Gastrocnemius medialis (tissue), 4 donors: ENCODE results near the gene TNPO3. TPM values are rescaled to one million over a fixed set of nuclear protein-coding genes. Genes with fewer than 3 reads are reported as not detected.
"Not testable (repeated sequence)": the region's sequence is repeated elsewhere in the genome, so short reads cannot be mapped to it uniquely, and the experiment has no call there.

Source experiments
- ATAC-seq, 2 donors: fragments of 150-250 bp; one replicate each; pipeline ENCODE4 v1.9.1; 2016
- DNase-seq, 2 donors: peaks; one replicate each; pipeline ENCODE4 v3.0.0-alpha.2; 2019
- H3K27ac ChIP-seq, 4 donors: fragments of 200-600 bp; sonication (generic); 1 replicate in 1 of 4; 2 replicates in 3 of 4; pipeline ENCODE4 v1.5.1; 2016 to 2018; ENCODE audit warnings: mild to moderate bottlenecking in 2 of 4, moderate library complexity in 1 of 4
- H3K27me3 ChIP-seq, 3 donors: fragments of 200-600 bp; sonication (generic) in 2 of 3; 1 replicate in 1 of 3; 2 replicates in 2 of 3; pipeline versions ENCODE4 v1.5.1 to v1.6.0; 2016 to 2019; ENCODE audit warnings: mild to moderate bottlenecking in 1 of 3, moderate library complexity in 1 of 3
- H3K36me3 ChIP-seq, 2 donors: fragments of 200-600 bp; sonication (generic) in 1 of 2; one replicate each; pipeline ENCODE4 v1.5.1; 2017 to 2018
- H3K4me1 ChIP-seq, 2 donors: fragments of 200-600 bp; sonication (generic) in 1 of 2; one replicate each; pipeline ENCODE4 v1.5.1; 2016 to 2017; ENCODE audit warnings: mild to moderate bottlenecking in 2 of 2
- H3K4me3 ChIP-seq, 4 donors: fragments of 200-600 bp; sonication (generic) in 3 of 4; 1 replicate in 1 of 4; 2 replicates in 3 of 4; pipeline ENCODE4 v1.5.1; 2016 to 2019; ENCODE audit warnings: mild to moderate bottlenecking in 2 of 4
- H3K9me3 ChIP-seq, 3 donors: fragments of 200-600 bp; sonication (generic) in 2 of 3; 1 replicate in 1 of 3; 2 replicates in 2 of 3; pipeline ENCODE4 v1.5.1; 2016 to 2019
- POLR2A ChIP-seq, 2 donors: fragments of 450-650 bp; IDR thresholded peaks; one replicate each; pipeline ENCODE4 v1.6.1; 2017; ENCODE audit warnings: antibody characterized with exemption in 2 of 2, mild to moderate bottlenecking in 2 of 2, moderate library complexity in 2 of 2
- in situ Hi-C, 4 donors: fragments of 200-750 bp; cut with MboI; loops; one replicate each; pipeline versions ENCODE4 v1.15.0 to v1.8.0; 2017; ENCODE audit warnings: low sequenced_read_pairs in 4 of 4
- intact Hi-C: fragments of 100-400 bp; cut with DNase I; formaldehyde crosslinking; loops from one replicate; pipeline ENCODE4 v1.15.1; 2023; ENCODE audit warnings: low total_unique reads
- total RNA-seq, 4 donors: library from RNA; depleted of rRNA; stranded (reverse); fragments of >200 nt; gene quantifications; one replicate each; pipeline versions ENCODE4 v1.1.0 to v1.2.3, GENCODE V29; 2016
- TF ChIP-seq, protein P1 (sequence below), 5 experiments: fragments of 450-650 bp in 3 of 5; fragments of 200-600 bp in 2 of 5; sonication (generic) in 2 of 5; IDR thresholded peaks in 4 of 5; conservative IDR thresholded peaks in 1 of 5; 1 replicate in 4 of 5; 2 replicates in 1 of 5; pipeline ENCODE4 v1.5.1; 2016 to 2019; ENCODE audit warnings: antibody characterized with exemption in 5 of 5, mild to moderate bottlenecking in 3 of 5, moderate library complexity in 3 of 5

TNPO3 gene
- total RNA-seq, 4 donors from 2014 or later: 39.1 to 50.9 (median 50.5) TPM

DNA sequence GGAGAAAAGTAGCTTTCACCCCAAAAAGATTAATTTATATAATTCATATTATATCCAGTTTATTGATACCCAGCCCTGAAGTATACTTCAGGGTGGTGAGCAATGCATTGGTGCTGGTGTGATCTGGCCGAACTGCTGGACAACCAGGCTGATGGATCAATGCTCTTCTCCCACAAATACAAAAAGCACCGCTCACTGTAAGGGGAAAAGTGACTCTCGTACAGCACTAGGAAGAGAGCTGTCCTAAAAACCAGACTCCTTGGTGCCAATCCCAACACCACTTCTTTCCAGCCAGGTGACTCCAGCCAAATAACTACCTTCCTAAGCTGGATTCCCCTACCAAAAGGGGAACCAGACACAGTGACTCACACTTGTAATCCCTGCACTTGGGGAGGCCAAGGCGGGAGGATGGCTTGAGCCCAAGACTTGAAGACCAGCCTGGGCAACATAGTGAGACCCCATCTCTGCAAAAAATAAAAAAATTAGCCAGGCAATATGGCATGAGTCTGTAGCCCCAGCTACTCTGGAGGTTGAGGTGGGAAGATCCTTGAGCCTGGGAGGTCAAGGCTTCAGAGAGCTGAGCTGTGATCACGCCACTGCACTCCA, 13.1 kb upstream of the TNPO3 start:
- Histone ChIP-seq H3K4me1 (no peaks in the 10 kb centered on the region), H3K9me3 (no peaks in the 10 kb centered on the region), H3K27me3 (peaks cover 0 to 3% (median 0%) of the 10 kb centered on the region in 3 donors), H3K36me3 (no peaks in the 10 kb centered on the region), H3K27ac (no peak overlapping the region), H3K4me3 (no peak overlapping the region)
- in situ Hi-C loops: no loop called here
- intact Hi-C loops: no loop called here
- DNase-seq (no peak), ATAC-seq (no peak)
- TF ChIP-seq POLR2A (IDR thresholded peaks at IDR 0.05): no peak
- TF ChIP-seq, protein P1, sequence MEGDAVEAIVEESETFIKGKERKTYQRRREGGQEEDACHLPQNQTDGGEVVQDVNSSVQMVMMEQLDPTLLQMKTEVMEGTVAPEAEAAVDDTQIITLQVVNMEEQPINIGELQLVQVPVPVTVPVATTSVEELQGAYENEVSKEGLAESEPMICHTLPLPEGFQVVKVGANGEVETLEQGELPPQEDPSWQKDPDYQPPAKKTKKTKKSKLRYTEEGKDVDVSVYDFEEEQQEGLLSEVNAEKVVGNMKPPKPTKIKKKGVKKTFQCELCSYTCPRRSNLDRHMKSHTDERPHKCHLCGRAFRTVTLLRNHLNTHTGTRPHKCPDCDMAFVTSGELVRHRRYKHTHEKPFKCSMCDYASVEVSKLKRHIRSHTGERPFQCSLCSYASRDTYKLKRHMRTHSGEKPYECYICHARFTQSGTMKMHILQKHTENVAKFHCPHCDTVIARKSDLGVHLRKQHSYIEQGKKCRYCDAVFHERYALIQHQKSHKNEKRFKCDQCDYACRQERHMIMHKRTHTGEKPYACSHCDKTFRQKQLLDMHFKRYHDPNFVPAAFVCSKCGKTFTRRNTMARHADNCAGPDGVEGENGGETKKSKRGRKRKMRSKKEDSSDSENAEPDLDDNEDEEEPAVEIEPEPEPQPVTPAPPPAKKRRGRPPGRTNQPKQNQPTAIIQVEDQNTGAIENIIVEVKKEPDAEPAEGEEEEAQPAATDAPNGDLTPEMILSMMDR (IDR thresholded peaks at IDR 0.05 in 4 of 5, conservative IDR thresholded peaks at IDR 0.05 in 1 of 5): no peak

- DNase-seq, H3K27me3 ChIP-seq, H3K27ac ChIP-seq, H3K9me3 ChIP-seq, H3K36me3 ChIP-seq, intact Hi-C loops, H3K4me3 ChIP-seq, ATAC-seq, H3K4me1 ChIP-seq, in situ Hi-C loops: not testable (repeated sequence)
These were observed 12.2 kb upstream of the TNPO3 start for GRCh38 chr7:129067132-129067561.

GRCh38 chr7:129066290-129067131, 11.6 kb upstream of the TNPO3 start:
- Histone ChIP-seq H3K9me3 (no peaks in the 10 kb centered on the region), H3K4me3 (no peak overlapping the region), H3K4me1 (no peaks in the 10 kb centered on the region), H3K27me3 (peaks cover 0 to 3% (median 0%) of the 10 kb centered on the region in 3 donors), H3K27ac (no peak overlapping the region), H3K36me3 (no peaks in the 10 kb centered on the region)
- DNase-seq (no peak), ATAC-seq (no peak)
- in situ Hi-C loops: no loop called here
- TF ChIP-seq, protein P1 (IDR thresholded peaks at IDR 0.05 in 4 of 5, conservative IDR thresholded peaks at IDR 0.05 in 1 of 5): no peak
- no peak for TF ChIP-seq POLR2A (IDR thresholded peaks at IDR 0.05)
- intact Hi-C loops: no loop called here

GRCh38 chr7:129055861-129056464, 1.1 kb upstream of the TNPO3 start:
- Histone ChIP-seq H3K4me3 (peak overlapping the region in 1 of 4 donors; percentile 97), H3K27ac (peak overlapping the region; percentile 90 to 98 (median 96))

More at GRCh38 chr7:129055861-129056464, 1.1 kb upstream of the TNPO3 start:
- DNase-seq (no peak), ATAC-seq (no peak)
- H3K36me3 ChIP-seq: peaks cover 0 to 4% of the 10 kb centered on the region in 2 donors
- intact Hi-C loops (loop anchor here (5.0 kb wide), 1 partner anchor 714 kb away; the partner anchor contains the start of gene RBM28), in situ Hi-C loops (no loop called here)
- H3K9me3 ChIP-seq: no peaks in the 10 kb centered on the region
- TF ChIP-seq POLR2A (IDR thresholded peaks at IDR 0.05): no peak
- TF ChIP-seq, protein P1 (IDR thresholded peaks at IDR 0.05 in 4 of 5, conservative IDR thresholded peaks at IDR 0.05 in 1 of 5): no peak
- H3K4me1 ChIP-seq: peaks cover 19 to 30% of the 10 kb centered on the region in 2 donors
- no peaks in the 10 kb centered on the region for H3K27me3 ChIP-seq
